Ovary (tissue), 9 donors: Measurements from ENCODE around the gene PIPOX. TPM values are rescaled to one million over a fixed set of nuclear protein-coding genes. Genes with fewer than 3 reads are reported as not detected.

Experiments
- DNase-seq, 5 donors: peaks; one replicate each; pipeline ENCODE4 v3.0.0-alpha.2; 2019 to 2020
- H3K27ac ChIP-seq, 2 donors: fragments of 200-600 bp; one replicate each; pipeline versions ENCODE4 v1.5.1 to v1.8.0; 2019 to 2022
- H3K27me3 ChIP-seq: fragments of 200-600 bp; one replicate; pipeline ENCODE4 v1.8.0; 2022
- H3K36me3 ChIP-seq: fragments of 200-600 bp; sonication (generic); one replicate; pipeline ENCODE4 v1.5.1; 2019
- H3K4me1 ChIP-seq: one replicate; pipeline ENCODE4 v1.8.1; 2013; ENCODE audit warnings: mild to moderate bottlenecking, moderate library complexity; ENCODE audit not compliant: insufficient read depth
- H3K4me3 ChIP-seq: fragments of 200-600 bp; sonication (generic); one replicate; pipeline ENCODE4 v1.5.1; 2017
- H3K9me3 ChIP-seq, 2 donors: fragments of 200-600 bp in 1 of 2; sonication (generic) in 1 of 2; one replicate each; pipeline versions ENCODE4 v1.5.1 to v1.8.1; 2013 to 2019; ENCODE audit warnings: mild to moderate bottlenecking in 1 of 2, moderate library complexity in 1 of 2
- CTCF ChIP-seq, 3 donors: fragments of 450-650 bp in 2 of 3; fragments of 200-600 bp in 1 of 3; IDR thresholded peaks; one replicate each; pipeline versions ENCODE4 v1.5.1 to v1.8.0; 2016 to 2022; ENCODE audit warnings: antibody characterized with exemption in 3 of 3, mild to moderate bottlenecking in 1 of 3
- EP300 ChIP-seq: sonication (generic); formaldehyde crosslinking; IDR thresholded peaks from one replicate; pipeline ENCODE4 v1.6.1; 2017; ENCODE audit warnings: antibody characterized with exemption
- POLR2A ChIP-seq: fragments of 450-650 bp; IDR thresholded peaks from one replicate; pipeline ENCODE4 v1.6.1; 2017; ENCODE audit warnings: antibody characterized with exemption, mild to moderate bottlenecking, moderate library complexity
- WGBS, 3 donors: extraction: QIAGEN DNeasy Blood & Tissue Kit in 1 of 3; methylation state at CpG; one replicate each; pipeline versions ENCODE4 v1.1.5 to v1.1.7; 2013 to 2017; 5-methylcytosine and 5-hydroxymethylcytosine counted together
- intact Hi-C, 4 donors: fragments of 100-400 bp; cut with DNase I; formaldehyde crosslinking; loops; one replicate each; pipeline versions ENCODE4 v1.11.0 to v1.15.1; 2022 to 2023
- polyA plus RNA-seq, 2 donors: library from polyadenylated mRNA; stranded (reverse); fragments of 200-250 nt in 1 of 2; fragments of 350-450 nt in 1 of 2; fragmentation: Illumina TruSeq in 1 of 2; extraction: RNeasy Lipid Tissue Mini Kit (QIAGEN cat#74804) in 1 of 2; gene quantifications; one replicate each; pipeline ENCODE4 v1.2.3, GENCODE V29; 2013 to 2014
- total RNA-seq, 7 donors: library from RNA; depleted of rRNA in 2 of 7; stranded (reverse); fragments of >200 nt in 2 of 7; fragmentation: NEBNext Ultra II Directional in 3 of 7; extraction: Animal tissue kit (Norgen Biotek cat#: 25700) in 3 of 7; gene quantifications; one replicate each; pipeline versions ENCODE4 v1.1.0 to v1.2.4, GENCODE V29; 2016 to 2023
- donor health status: DM: no; HTN: no; CAD: no; lungs with moderate emphysema.
- donor health status: DM: no; HTN: no; CAD: no.
- donor health status: Bipolar disorder and iron deficiency.
- donor health status: DM: yes; HTN: yes; CAD: no.
- donor health status: DM: no; HTN: no; CAD: no.
- donor health status: DM: yes; HTN: yes; CAD: no.

PIPOX gene
- total and polyA plus RNA-seq, 9 donors: 0.82 to 4.9 (median 2.1) TPM

DNA sequence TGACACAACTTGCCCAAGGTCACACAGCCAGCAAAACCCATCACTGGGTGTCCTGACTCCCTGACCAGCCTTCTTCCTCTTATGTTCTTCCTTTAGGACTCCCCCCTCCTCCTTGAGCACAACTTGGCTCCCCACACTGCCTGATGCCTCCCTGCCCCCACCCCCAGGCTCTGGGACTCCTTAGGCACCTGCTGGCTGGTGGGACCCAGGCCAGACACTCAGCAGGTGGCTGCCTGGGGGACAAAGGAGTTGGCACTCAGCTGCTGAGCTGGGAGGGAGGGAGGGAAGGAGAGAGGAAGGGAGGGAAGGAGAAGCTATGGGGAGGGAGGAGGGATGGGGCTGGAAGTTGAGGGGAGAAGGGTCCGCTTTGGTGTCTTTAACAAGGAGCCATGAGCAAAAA lies 45.1 kb upstream of the PIPOX start:
- TF ChIP-seq EP300 (no peak), POLR2A (no peak), CTCF (IDR thresholded peaks at IDR 0.05) (no peak)
- WGBS, 3 donors: 97 to 100% (median 97%) methylated on average over 1 of the region's 1 CpG
- intact Hi-C loops: no loop called here
- Histone ChIP-seq H3K4me1 (no peaks in the 10 kb centered on the region), H3K9me3 (no peaks in the 10 kb centered on the region), H3K4me3 (no peak overlapping the region), H3K36me3 (no peaks in the 10 kb centered on the region), H3K27me3 (no peaks in the 10 kb centered on the region), H3K27ac (no peak overlapping the region)
- no peak for DNase-seq

GRCh38 chr17:28999206-28999605 lies 43.7 kb upstream of the PIPOX start:
- H3K4me1 ChIP-seq: no peaks in the 10 kb centered on the region
- TF ChIP-seq POLR2A (no peak), EP300 (no peak), CTCF (IDR thresholded peaks at IDR 0.05) (no peak)
- no peak for DNase-seq
- WGBS, 3 donors: 44 to 53% (median 53%) methylated on average over 5 of the region's 5 CpGs
- H3K9me3 ChIP-seq: no peaks in the 10 kb centered on the region
- intact Hi-C loops: no loop called here
- no peaks in the 10 kb centered on the region for H3K27me3 ChIP-seq
- no peaks in the 10 kb centered on the region for H3K36me3 ChIP-seq
- no peak overlapping the region for H3K27ac ChIP-seq
- H3K4me3 ChIP-seq: no peak overlapping the region

GRCh38 chr17:29000973-29001372 lies 42.0 kb upstream of the PIPOX start:
- DNase-seq: no peak
- 79 to 83% (median 83%) methylated on average over 5 of the region's 5 CpGs for WGBS, 3 donors
- H3K27ac ChIP-seq: no peak overlapping the region
- TF ChIP-seq EP300: no peak
- no peaks in the 10 kb centered on the region for H3K9me3 ChIP-seq
- H3K36me3 ChIP-seq: no peaks in the 10 kb centered on the region
- peaks cover 1% of the 10 kb centered on the region for H3K4me1 ChIP-seq
- no peaks in the 10 kb centered on the region for H3K27me3 ChIP-seq
- no peak overlapping the region for H3K4me3 ChIP-seq
- intact Hi-C loops: no loop called here

- Histone ChIP-seq H3K36me3 (no peaks in the 10 kb centered on the region), H3K4me3 (no peak overlapping the region), H3K4me1 (peaks cover 1% of the 10 kb centered on the region), H3K9me3 (no peaks in the 10 kb centered on the region), H3K27me3 (no peaks in the 10 kb centered on the region), H3K27ac (no peak overlapping the region)
- intact Hi-C loops: no loop called here
- no peak for DNase-seq
- WGBS, 3 donors: 46 to 58% (median 51%) methylated on average over 4 of the region's 4 CpGs
- TF ChIP-seq POLR2A (no peak), EP300 (no peak), CTCF (IDR thresholded peaks at IDR 0.05) (no peak)
Measured at GRCh38 chr17:29002811-29003210, 40.1 kb upstream of the PIPOX start.

- Histone ChIP-seq H3K9me3 (no peaks in the 10 kb centered on the region), H3K4me3 (no peak overlapping the region), H3K27me3 (no peaks in the 10 kb centered on the region), H3K27ac (no peak overlapping the region), H3K36me3 (no peaks in the 10 kb centered on the region), H3K4me1 (peaks cover 1% of the 10 kb centered on the region)
- no peak for DNase-seq
- TF ChIP-seq CTCF (IDR thresholded peaks at IDR 0.05) (no peak), POLR2A (no peak), EP300 (no peak)
- 68 to 74% (median 74%) methylated on average over 12 of the region's 12 CpGs for WGBS, 3 donors
- intact Hi-C loops: no loop called here
Measured at GRCh38 chr17:29003289-29003688, 39.7 kb upstream of the PIPOX start.
